SK-N-SH (cell line): ENCODE measurements around the gene RBM41. TPM values are rescaled to one million over a fixed set of nuclear protein-coding genes. Genes with fewer than 3 reads are reported as not detected.

Source experiments
- CTCF ChIA-PET: fragments of 300-600, 350-600 bp; formaldehyde crosslinking; extraction: SDS; loops from one replicate; lab custom pipeline; 2021; lab: Yijun Ruan, JAX
- POLR2A ChIA-PET: fragments of 350-600 bp; sonication (Branson Sonifier 250); formaldehyde crosslinking; extraction: SDS; loops from one replicate; lab custom pipeline; 2020; ENCODE audit warnings: antibody characterized with exemption, inconsistent platforms; lab: Yijun Ruan, JAX
- DNase-seq: peaks from one replicate; pipeline ENCODE4 v3.0.0; 2012
- H2AFZ ChIP-seq: fragments of 200-600 bp; sonication (generic); 2 replicates; pipeline ENCODE4 v1.8.1; 2016; ENCODE audit warnings: antibody characterized with exemption, mild to moderate bottlenecking, low read depth
- H3F3A ChIP-seq: fragments of 200-600 bp; sonication (generic); replicated peaks from 2 replicates; pipeline ENCODE3; 2016; ENCODE audit warnings: antibody characterized with exemption, mild to moderate bottlenecking; ENCODE audit not compliant: insufficient read depth
- H3K27ac ChIP-seq, 2 experiments: fragments of 200-500 bp in 1 of 2; fragments of 200-600 bp in 1 of 2; sonication (Bioruptor generic) in 1 of 2; sonication (generic), shearing (Covaris generic) in 1 of 2; 2 replicates each; pipeline versions ENCODE4 v1.5.1 to v1.6.1; 2014 to 2016; ENCODE audit warnings: low read depth in 2 of 2, inconsistent platforms in 1 of 2, low read length in 1 of 2, mild to moderate bottlenecking in 1 of 2, mixed read lengths in 1 of 2
- H3K27me3 ChIP-seq: fragments of 200-600 bp; sonication (generic), shearing (Covaris generic); 2 replicates; pipeline ENCODE4 v1.6.1; 2016; ENCODE audit warnings: mixed run types; ENCODE audit not compliant: insufficient read depth
- H3K36me3 ChIP-seq, 2 experiments: fragments of 200-500 bp in 1 of 2; fragments of 200-600 bp in 1 of 2; sonication (Bioruptor generic) in 1 of 2; sonication (generic) in 1 of 2; replicated peaks in 1 of 2; 2 replicates each; pipeline versions ENCODE3 to v1.5.1; 2014 to 2016; ENCODE audit warnings: low read length in 1 of 2, mild to moderate bottlenecking in 1 of 2; ENCODE audit not compliant: insufficient read depth in 2 of 2, control insufficient read depth in 1 of 2
- H3K4me1 ChIP-seq, 2 experiments: fragments of 200-500 bp in 1 of 2; fragments of 200-600 bp in 1 of 2; sonication (Bioruptor generic) in 1 of 2; sonication (generic), shearing (Covaris generic) in 1 of 2; 2 replicates each; pipeline versions ENCODE4 v1.5.1 to v1.6.1; 2014 to 2016; ENCODE audit warnings: low read depth in 1 of 2, low read length in 1 of 2, mixed run types in 1 of 2; ENCODE audit not compliant: insufficient read depth in 2 of 2, control insufficient read depth in 1 of 2
- H3K4me2 ChIP-seq: fragments of 200-600 bp; sonication (generic), shearing (Covaris generic); 2 replicates; pipeline ENCODE4 v1.6.1; 2017; ENCODE audit warnings: mixed run types
- H3K4me3 ChIP-seq, 2 experiments: fragments of 200-500 bp in 1 of 2; fragments of 200-600 bp in 1 of 2; sonication (Bioruptor generic) in 1 of 2; sonication (generic), shearing (Covaris generic) in 1 of 2; 2 replicates each; pipeline versions ENCODE4 v1.5.1 to v1.8.1; 2014 to 2016; ENCODE audit warnings: low read depth in 2 of 2, inconsistent platforms in 1 of 2, low read length in 1 of 2, mild to moderate bottlenecking in 1 of 2, mixed read lengths in 1 of 2, moderate library complexity in 1 of 2
- H3K79me2 ChIP-seq: fragments of 200-600 bp; sonication (generic); 2 replicates; pipeline ENCODE4 v1.8.1; 2017; ENCODE audit warnings: mild to moderate bottlenecking; ENCODE audit not compliant: insufficient read depth
- H3K9ac ChIP-seq: fragments of 200-600 bp; sonication (generic); 2 replicates; pipeline ENCODE4 v1.6.1; 2017; ENCODE audit warnings: mixed run types
- H3K9me2 ChIP-seq: fragments of 200-600 bp; sonication (generic); 2 replicates; pipeline ENCODE4 v1.6.1; 2017; ENCODE audit warnings: mixed run types
- H3K9me3 ChIP-seq: fragments of 200-600 bp; sonication (generic); 2 replicates; pipeline ENCODE4 v1.6.1; 2017; ENCODE audit warnings: mixed run types, mild to moderate bottlenecking, moderate library complexity
- H4K20me1 ChIP-seq: fragments of 200-600 bp; sonication (generic); 2 replicates; pipeline ENCODE4 v1.6.1; 2017; ENCODE audit warnings: mild to moderate bottlenecking, mixed run types; ENCODE audit not compliant: insufficient read depth
- CHD2 ChIP-seq: fragments of 150-350 bp; IDR thresholded peaks from 2 replicates; pipeline ENCODE4 v1.6.1; 2018; ENCODE audit warnings: low read length; ENCODE audit not compliant: partially characterized antibody
- ELF1 ChIP-seq: IDR thresholded peaks from 2 replicates; pipeline ENCODE4 v1.4.0; 2012
- FOSL2 ChIP-seq: IDR thresholded peaks from 2 replicates; pipeline ENCODE4 v1.4.0; 2012; ENCODE audit warnings: low read depth, mild to moderate bottlenecking, moderate library complexity, borderline replicate concordance
- FOXJ3 ChIP-seq: sonication (generic); formaldehyde crosslinking; IDR thresholded peaks from 2 replicates; pipeline ENCODE4 v1.5.1; 2020; ENCODE audit warnings: mild to moderate bottlenecking, missing genetic modification reagents
- GATA2 ChIP-seq: sonication (generic); formaldehyde crosslinking; IDR thresholded peaks from 2 replicates; pipeline ENCODE4 v1.5.0; 2020; ENCODE audit warnings: mild to moderate bottlenecking, missing genetic modification reagents
- MEF2A ChIP-seq: IDR thresholded peaks from 2 replicates; pipeline ENCODE4 v1.4.0; 2012; ENCODE audit warnings: low read depth, borderline replicate concordance
- NRF1 ChIP-seq: IDR thresholded peaks from 2 replicates; pipeline ENCODE4 v1.6.1; 2012; ENCODE audit warnings: low read depth, mild to moderate bottlenecking, low read length
- RCOR1 ChIP-seq: fragments of 150-350 bp; IDR thresholded peaks from 2 replicates; pipeline ENCODE4 v1.6.1; 2017; ENCODE audit warnings: antibody characterized with exemption, low read length
- TAF1 ChIP-seq: IDR thresholded peaks from 2 replicates; pipeline ENCODE4 v1.6.1; 2012; ENCODE audit warnings: low read depth, mild to moderate bottlenecking, low read length, moderate library complexity, borderline replicate concordance
- TCF12 ChIP-seq: IDR thresholded peaks from 2 replicates; pipeline ENCODE4 v1.4.0; 2012
- WGBS: methylation state at CpG from one replicate; pipeline ENCODE4 v1.1.6; 2017; ENCODE audit warnings: low lambda C conversion rate; 5-methylcytosine and 5-hydroxymethylcytosine counted together
- polyA plus RNA-seq, 3 experiments: library from polyadenylated mRNA; depleted of rRNA; stranded (reverse); fragments of >200 nt; gene quantifications; 2 replicates each; pipeline ENCODE4 v1.2.3, GENCODE V29; 2012
- TF ChIP-seq, protein P1 (sequence below): fragments of 150-350 bp; IDR thresholded peaks from 2 replicates; pipeline ENCODE4 v1.6.1; 2016; ENCODE audit warnings: mild to moderate bottlenecking, low read depth, low read length
- TF ChIP-seq, protein P2 (sequence below): IDR thresholded peaks from 2 replicates; pipeline ENCODE4 v1.4.0; 2012; ENCODE audit warnings: low read depth, borderline replicate concordance
- TF ChIP-seq, protein P3 (sequence below): IDR thresholded peaks from 2 replicates; pipeline ENCODE4; 2012

Gene RBM41
- polyA plus RNA-seq, 1 of the 3 experiments (the other 2 are of a cell fraction), result 4.2 TPM

DNA sequence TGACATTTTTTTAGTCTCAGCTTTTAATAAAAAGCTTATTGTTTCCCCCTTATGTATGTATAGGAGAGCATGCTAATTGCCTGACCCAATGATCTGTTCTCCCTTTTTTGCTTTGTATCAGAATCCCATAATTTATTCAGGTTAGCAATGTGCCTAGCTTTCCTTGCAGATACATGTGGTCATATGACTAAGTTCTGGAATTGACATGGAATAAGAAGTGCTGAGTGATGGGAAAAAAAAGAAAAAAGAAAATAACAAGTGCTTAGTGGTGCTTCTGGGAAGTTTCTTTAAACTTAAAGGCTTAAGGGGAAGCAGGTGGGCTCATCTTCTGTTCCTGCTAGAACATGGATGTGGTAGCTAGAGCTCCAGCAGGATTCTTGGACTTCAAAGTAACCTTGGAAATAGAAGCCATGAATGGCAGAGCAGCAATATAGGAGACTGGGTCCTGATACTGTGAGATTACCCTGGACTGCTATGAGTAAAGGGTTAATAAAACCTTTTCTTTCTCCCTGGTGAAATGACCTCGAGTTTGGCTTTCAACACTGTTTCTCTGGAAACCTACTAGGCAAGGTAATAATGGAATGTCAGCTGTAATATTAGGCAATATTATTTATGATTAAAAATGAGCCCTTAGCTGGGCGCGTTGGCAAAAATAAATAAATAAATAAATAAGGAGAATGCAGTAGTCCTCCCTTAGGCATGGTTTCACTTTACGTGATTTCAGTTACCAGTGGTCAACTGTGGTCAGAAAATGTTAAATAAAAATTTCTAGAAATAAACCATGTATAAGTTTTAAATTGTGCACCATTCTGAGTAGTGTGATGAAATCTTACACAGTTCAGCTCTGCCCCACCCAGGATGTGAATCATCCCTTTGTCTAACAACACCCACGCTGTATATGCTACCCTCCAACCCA, 16.7 kb upstream of the RBM41 start:
- no peak overlapping the region for H2AFZ ChIP-seq
- peaks cover 7% of the 10 kb centered on the region; the same call in 1 of the 2 replicates for H3K27me3 ChIP-seq
- H3K9me2 ChIP-seq, result no peaks in the 10 kb centered on the region
- H3K36me3 ChIP-seq, result no peaks in the 10 kb centered on the region
- no peaks in the 10 kb centered on the region for H3K79me2 ChIP-seq
- 20% methylated on average over 5 of the region's 5 CpGs for WGBS
- H4K20me1 ChIP-seq, result no peaks in the 10 kb centered on the region
- no peak overlapping the region for H3K4me2 ChIP-seq
- no peak for DNase-seq
- POLR2A ChIA-PET, result no interaction called here
- no peaks in the 10 kb centered on the region for H3K4me1 ChIP-seq
- CTCF ChIA-PET, result interaction anchor here (0.9 kb wide), 1 partner anchor 11 kb away, joined by 3 read pairs; no protein-coding TSS in a partner anchor
- no peaks in the 10 kb centered on the region for H3F3A ChIP-seq
- TF ChIP-seq TCF12, result no peak
- TF ChIP-seq ELF1, result no peak
- TF ChIP-seq FOXJ3 (CRISPR knock-in tag), result no peak
- TF ChIP-seq, protein P1, sequence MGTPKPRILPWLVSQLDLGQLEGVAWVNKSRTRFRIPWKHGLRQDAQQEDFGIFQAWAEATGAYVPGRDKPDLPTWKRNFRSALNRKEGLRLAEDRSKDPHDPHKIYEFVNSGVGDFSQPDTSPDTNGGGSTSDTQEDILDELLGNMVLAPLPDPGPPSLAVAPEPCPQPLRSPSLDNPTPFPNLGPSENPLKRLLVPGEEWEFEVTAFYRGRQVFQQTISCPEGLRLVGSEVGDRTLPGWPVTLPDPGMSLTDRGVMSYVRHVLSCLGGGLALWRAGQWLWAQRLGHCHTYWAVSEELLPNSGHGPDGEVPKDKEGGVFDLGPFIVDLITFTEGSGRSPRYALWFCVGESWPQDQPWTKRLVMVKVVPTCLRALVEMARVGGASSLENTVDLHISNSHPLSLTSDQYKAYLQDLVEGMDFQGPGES, result no peak
- TF ChIP-seq, protein P2, sequence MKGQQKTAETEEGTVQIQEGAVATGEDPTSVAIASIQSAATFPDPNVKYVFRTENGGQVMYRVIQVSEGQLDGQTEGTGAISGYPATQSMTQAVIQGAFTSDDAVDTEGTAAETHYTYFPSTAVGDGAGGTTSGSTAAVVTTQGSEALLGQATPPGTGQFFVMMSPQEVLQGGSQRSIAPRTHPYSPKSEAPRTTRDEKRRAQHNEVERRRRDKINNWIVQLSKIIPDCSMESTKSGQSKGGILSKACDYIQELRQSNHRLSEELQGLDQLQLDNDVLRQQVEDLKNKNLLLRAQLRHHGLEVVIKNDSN, result no peak
- TF ChIP-seq TAF1, result no peak
- TF ChIP-seq GATA2 (CRISPR knock-in tag), result no peak
- TF ChIP-seq MEF2A, result no peak
- TF ChIP-seq NRF1, result no peak
- no peak for TF ChIP-seq RCOR1
- TF ChIP-seq FOSL2, result no peak
- no peak overlapping the region for H3K27ac ChIP-seq
- no peak overlapping the region for H3K4me3 ChIP-seq
- H3K9me3 ChIP-seq, result no peaks in the 10 kb centered on the region
- no peak overlapping the region for H3K9ac ChIP-seq

DNA sequence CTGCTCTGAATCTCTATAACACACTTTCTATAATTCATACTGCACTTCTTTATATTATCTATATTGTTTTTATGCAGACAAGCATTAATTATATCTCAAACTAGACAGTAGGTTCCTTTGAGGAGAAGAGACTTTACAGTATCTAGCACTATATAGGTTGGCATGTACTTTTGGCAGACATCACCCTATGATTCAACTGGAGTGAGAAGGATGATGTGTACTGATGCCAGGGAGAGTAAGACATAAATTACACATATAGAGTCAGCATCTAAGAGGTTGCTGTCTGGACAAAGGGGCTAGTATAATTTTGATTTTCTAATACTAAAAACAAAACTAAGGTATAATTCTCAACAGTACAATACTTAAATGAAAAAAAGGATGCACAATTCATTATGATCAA, 5.1 kb upstream of the RBM41 start:
- Histone ChIP-seq H3K27ac (no peak overlapping the region), H3K36me3 (no peaks in the 10 kb centered on the region), H3K79me2 (no peaks in the 10 kb centered on the region), H3K4me1 (peaks cover 0 to 2% of the 10 kb centered on the region in 2 experiments; a peak in 2 of 4 replicates), H3K4me2 (no peak overlapping the region), H3F3A (no peaks in the 10 kb centered on the region), H3K27me3 (no peaks in the 10 kb centered on the region), H3K4me3 (no peak overlapping the region), H3K9me2 (no peaks in the 10 kb centered on the region), H2AFZ (no peak overlapping the region), H3K9me3 (no peaks in the 10 kb centered on the region), H3K9ac (no peak overlapping the region), H4K20me1 (no peaks in the 10 kb centered on the region)
- TF ChIP-seq CHD2, result no peak
- TF ChIP-seq, protein P3, sequence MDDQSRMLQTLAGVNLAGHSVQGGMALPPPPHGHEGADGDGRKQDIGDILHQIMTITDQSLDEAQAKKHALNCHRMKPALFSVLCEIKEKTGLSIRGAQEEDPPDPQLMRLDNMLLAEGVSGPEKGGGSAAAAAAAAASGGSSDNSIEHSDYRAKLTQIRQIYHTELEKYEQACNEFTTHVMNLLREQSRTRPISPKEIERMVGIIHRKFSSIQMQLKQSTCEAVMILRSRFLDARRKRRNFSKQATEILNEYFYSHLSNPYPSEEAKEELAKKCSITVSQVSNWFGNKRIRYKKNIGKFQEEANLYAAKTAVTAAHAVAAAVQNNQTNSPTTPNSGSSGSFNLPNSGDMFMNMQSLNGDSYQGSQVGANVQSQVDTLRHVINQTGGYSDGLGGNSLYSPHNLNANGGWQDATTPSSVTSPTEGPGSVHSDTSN, result peak; percentile 33
- ChIA-PET CTCF (interaction anchor here (0.7 kb wide), 1 partner anchor 15 kb away, joined by 3 read pairs; no protein-coding TSS in a partner anchor), POLR2A (no interaction called here)
- DNase-seq, result no peak
